Ovary (tissue), 3 donors: Measurements from ENCODE around the gene RAET1G.

Experiments
- EP300 ChIP-seq: sonication (generic); formaldehyde crosslinking; IDR thresholded peaks from one replicate; pipeline ENCODE4 v1.6.1; 2017; ENCODE audit warnings: antibody characterized with exemption
- POLR2A ChIP-seq: fragments of 450-650 bp; IDR thresholded peaks from one replicate; pipeline ENCODE4 v1.6.1; 2017; ENCODE audit warnings: antibody characterized with exemption, mild to moderate bottlenecking, moderate library complexity
- TF ChIP-seq, protein P1 (sequence below), 3 donors: fragments of 450-650 bp in 2 of 3; fragments of 200-600 bp in 1 of 3; IDR thresholded peaks; one replicate each; pipeline versions ENCODE4 v1.5.1 to v1.8.0; 2016 to 2022; ENCODE audit warnings: antibody characterized with exemption in 3 of 3, mild to moderate bottlenecking in 1 of 3
- donor health status: DM: no; HTN: no; CAD: no.

DNA sequence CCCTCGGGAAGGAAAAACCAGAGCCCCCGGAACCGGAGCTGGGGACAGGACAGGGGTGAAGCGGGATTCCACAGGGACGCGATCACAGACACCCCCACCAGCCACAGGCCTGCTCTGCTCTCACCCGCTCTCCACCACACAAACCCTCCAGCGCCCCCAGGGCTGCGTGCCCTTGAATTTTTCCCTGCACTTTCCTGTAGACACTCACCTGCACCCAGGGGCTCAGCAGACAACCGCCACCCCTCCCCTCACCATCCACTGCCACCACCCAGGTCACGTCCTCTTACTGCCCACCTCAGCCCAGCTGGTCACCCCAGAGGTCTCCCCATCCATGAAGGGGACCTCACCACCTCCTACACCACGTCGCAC, 19.5 kb upstream of the RAET1G start:
- TF ChIP-seq, protein P1, sequence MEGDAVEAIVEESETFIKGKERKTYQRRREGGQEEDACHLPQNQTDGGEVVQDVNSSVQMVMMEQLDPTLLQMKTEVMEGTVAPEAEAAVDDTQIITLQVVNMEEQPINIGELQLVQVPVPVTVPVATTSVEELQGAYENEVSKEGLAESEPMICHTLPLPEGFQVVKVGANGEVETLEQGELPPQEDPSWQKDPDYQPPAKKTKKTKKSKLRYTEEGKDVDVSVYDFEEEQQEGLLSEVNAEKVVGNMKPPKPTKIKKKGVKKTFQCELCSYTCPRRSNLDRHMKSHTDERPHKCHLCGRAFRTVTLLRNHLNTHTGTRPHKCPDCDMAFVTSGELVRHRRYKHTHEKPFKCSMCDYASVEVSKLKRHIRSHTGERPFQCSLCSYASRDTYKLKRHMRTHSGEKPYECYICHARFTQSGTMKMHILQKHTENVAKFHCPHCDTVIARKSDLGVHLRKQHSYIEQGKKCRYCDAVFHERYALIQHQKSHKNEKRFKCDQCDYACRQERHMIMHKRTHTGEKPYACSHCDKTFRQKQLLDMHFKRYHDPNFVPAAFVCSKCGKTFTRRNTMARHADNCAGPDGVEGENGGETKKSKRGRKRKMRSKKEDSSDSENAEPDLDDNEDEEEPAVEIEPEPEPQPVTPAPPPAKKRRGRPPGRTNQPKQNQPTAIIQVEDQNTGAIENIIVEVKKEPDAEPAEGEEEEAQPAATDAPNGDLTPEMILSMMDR (IDR thresholded peaks at IDR 0.05): no peak
- TF ChIP-seq EP300 (no peak), POLR2A (no peak)
